KMS-11 (cell line): ENCODE results near the gene TRABD2B.

Source experiments
- H2AFZ ChIP-seq: fragments of 200-600 bp; sonication (generic); 2 replicates; pipeline ENCODE4 v1.6.1; 2016; ENCODE audit warnings: antibody characterized with exemption, mixed run types, low read depth
- H3K27ac ChIP-seq: fragments of 200-600 bp; sonication (generic); 2 replicates; pipeline ENCODE4 v1.6.1; 2016; ENCODE audit warnings: mild to moderate bottlenecking, mixed run types
- H3K27me3 ChIP-seq: fragments of 200-600 bp; sonication (generic); 2 replicates; pipeline ENCODE4 v1.6.1; 2017; ENCODE audit warnings: mild to moderate bottlenecking, low read depth, mixed run types, moderate library complexity; ENCODE audit not compliant: insufficient read depth
- H3K36me3 ChIP-seq: fragments of 200-600 bp; sonication (generic); 2 replicates; pipeline ENCODE4 v1.6.1; 2017; ENCODE audit warnings: mild to moderate bottlenecking, mixed run types; ENCODE audit not compliant: insufficient read depth
- H3K4me1 ChIP-seq: fragments of 200-600 bp; sonication (generic); 2 replicates; pipeline ENCODE4 v1.6.1; 2016; ENCODE audit warnings: mild to moderate bottlenecking, low read depth, mixed run types; ENCODE audit not compliant: poor library complexity, severe bottlenecking
- H3K4me2 ChIP-seq: fragments of 200-600 bp; sonication (generic); 2 replicates; pipeline ENCODE4 v1.7.0; 2016; ENCODE audit warnings: mild to moderate bottlenecking, mixed run types
- H3K4me3 ChIP-seq: fragments of 200-600 bp; sonication (generic); IDR thresholded peaks from 2 replicates; pipeline ENCODE4 v1.6.1; 2017; ENCODE audit warnings: low read depth, low read length, mixed read lengths; ENCODE audit not compliant: insufficient read depth
- H3K79me2 ChIP-seq: fragments of 200-600 bp; sonication (generic); 2 replicates; pipeline ENCODE4 v1.6.1; 2016; ENCODE audit warnings: low read depth, mixed run types; ENCODE audit not compliant: insufficient read depth
- H3K9ac ChIP-seq: fragments of 200-600 bp; sonication (generic); 2 replicates; pipeline ENCODE4 v1.6.1; 2016; ENCODE audit warnings: mild to moderate bottlenecking, mixed run types
- H4K20me1 ChIP-seq: fragments of 200-600 bp; sonication (generic); 2 replicates; pipeline ENCODE4 v1.6.1; 2016; ENCODE audit warnings: mild to moderate bottlenecking, mixed run types; ENCODE audit not compliant: insufficient read depth
- CTCF ChIP-seq: fragments of 200-600 bp; sonication (generic); conservative IDR thresholded peaks from 2 replicates; pipeline ENCODE4 v1.6.1; 2017; ENCODE audit warnings: low read depth, mild to moderate bottlenecking, antibody characterized with exemption, low read length, moderate library complexity, mixed read lengths

TRABD2B gene

GRCh38 chr1:47837056-47837830, 159.9 kb downstream of the TRABD2B start:
- no peak overlapping the region for H3K27ac ChIP-seq
- H2AFZ ChIP-seq: no peak overlapping the region
- no peak overlapping the region for H3K4me3 ChIP-seq
- H3K79me2 ChIP-seq: no peaks in the 10 kb centered on the region
- TF ChIP-seq CTCF: no peak
- H3K4me2 ChIP-seq: no peak overlapping the region
- no peak overlapping the region for H3K9ac ChIP-seq
- no peaks in the 10 kb centered on the region for H3K4me1 ChIP-seq
- H3K36me3 ChIP-seq: no peaks in the 10 kb centered on the region
- H4K20me1 ChIP-seq: no peaks in the 10 kb centered on the region
- H3K27me3 ChIP-seq: no peaks in the 10 kb centered on the region

DNA sequence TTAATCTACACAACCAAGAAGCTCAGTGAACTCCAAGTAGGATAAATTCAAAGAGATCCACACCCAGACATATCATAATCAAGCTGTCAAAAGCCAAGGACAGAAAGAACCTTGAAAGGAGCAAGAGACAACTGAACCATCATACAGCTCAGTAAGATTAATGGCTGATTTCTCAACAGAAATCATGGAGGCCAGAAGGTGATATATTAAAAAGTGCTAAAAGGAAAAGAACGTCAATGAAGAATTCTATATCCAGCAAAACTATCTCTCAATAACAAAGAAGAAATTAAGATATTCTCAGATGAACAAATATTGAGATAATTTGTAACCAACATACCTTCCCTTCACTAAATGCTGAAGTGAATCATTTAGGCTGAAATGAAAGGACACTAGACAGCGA, 161.8 kb downstream of the TRABD2B start:
- Histone ChIP-seq H3K4me2 (no peak overlapping the region), H3K27ac (no peak overlapping the region), H3K9ac (no peak overlapping the region), H3K4me3 (no peak overlapping the region), H3K27me3 (no peaks in the 10 kb centered on the region), H2AFZ (no peak overlapping the region), H3K36me3 (no peaks in the 10 kb centered on the region), H3K4me1 (no peaks in the 10 kb centered on the region), H4K20me1 (no peaks in the 10 kb centered on the region), H3K79me2 (no peaks in the 10 kb centered on the region)
- no peak for TF ChIP-seq CTCF

DNA sequence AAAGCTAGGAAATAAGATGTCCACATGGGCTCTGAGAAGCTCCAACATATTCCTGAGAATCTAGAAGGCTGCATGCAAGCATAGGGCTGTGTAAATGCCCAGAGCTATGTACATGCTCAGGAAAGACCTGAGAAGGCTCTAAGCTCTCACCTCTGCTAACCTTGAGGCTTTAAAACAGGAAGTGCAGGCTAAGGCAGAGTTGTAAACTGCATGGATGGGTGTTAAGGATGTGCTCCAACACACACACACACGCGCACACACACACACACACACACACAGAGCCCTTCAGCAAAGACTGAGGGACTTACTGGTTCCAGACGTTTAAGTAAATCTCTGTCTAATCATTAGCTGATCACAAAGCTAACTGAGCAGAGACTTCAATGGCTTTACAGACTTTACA, 162.9 kb downstream of the TRABD2B start:
- Histone ChIP-seq H3K4me3 (no peak overlapping the region), H3K79me2 (no peaks in the 10 kb centered on the region), H3K4me1 (no peaks in the 10 kb centered on the region), H2AFZ (no peak overlapping the region), H3K27ac (no peak overlapping the region), H3K4me2 (no peak overlapping the region), H3K27me3 (no peaks in the 10 kb centered on the region), H4K20me1 (no peaks in the 10 kb centered on the region), H3K9ac (no peak overlapping the region), H3K36me3 (no peaks in the 10 kb centered on the region)
- no peak for TF ChIP-seq CTCF

- no peak overlapping the region for H3K27ac ChIP-seq
- no peaks in the 10 kb centered on the region for H3K27me3 ChIP-seq
- H3K36me3 ChIP-seq: no peaks in the 10 kb centered on the region
- H3K79me2 ChIP-seq: no peaks in the 10 kb centered on the region
- H4K20me1 ChIP-seq: no peaks in the 10 kb centered on the region
- TF ChIP-seq CTCF: no peak
- no peak overlapping the region for H3K9ac ChIP-seq
- H2AFZ ChIP-seq: no peak overlapping the region
- H3K4me3 ChIP-seq: no peak overlapping the region
- H3K4me2 ChIP-seq: no peak overlapping the region
- H3K4me1 ChIP-seq: no peaks in the 10 kb centered on the region
These were observed 166.4 kb downstream of the TRABD2B start for GRCh38 chr1:47830641-47831333.
